ENCODE measurements around the gene PGAP3. TPM values are rescaled to one million over a fixed set of nuclear protein-coding genes. Genes with fewer than 3 reads are reported as not detected.

PGAP3 gene
- total and polyA plus RNA-seq, 8 donors = 17.2 to 46.5 (median 39.5) TPM

GRCh38 chr17:39632153-39632941 lies 55.5 kb downstream of the PGAP3 start:
- no peaks in the 10 kb centered on the region for H3K9me3 ChIP-seq
- TF ChIP-seq CTCF (IDR thresholded peaks at IDR 0.05) = no peak
- H3K4me3 ChIP-seq = no peak overlapping the region
- DNase-seq (no peak), ATAC-seq (no peak)
- peaks cover 6 to 34% of the 10 kb centered on the region in 2 donors for H3K27me3 ChIP-seq
- no peak overlapping the region for H3K27ac ChIP-seq
- intact Hi-C loops (cut with DNase I) = loop anchor here in 1 of 2 donors (10.0 kb wide), 1 partner anchor 102 kb away; the partner anchor contains the start of genes GRB7 and MIEN1
- H3K4me1 ChIP-seq = peaks cover under 1 to 54% of the 10 kb centered on the region in 2 donors
- no peaks in the 10 kb centered on the region for H3K36me3 ChIP-seq

GRCh38 chr17:39631403-39631802 lies 56.5 kb downstream of the PGAP3 start:
- peak overlapping the region in 1 of 2 donors; percentile 7 for H3K27ac ChIP-seq
- H3K4me1 ChIP-seq = peaks cover 6 to 59% of the 10 kb centered on the region in 2 donors
- intact Hi-C loops (cut with DNase I) = loop anchor here in 1 of 2 donors (10.0 kb wide), 1 partner anchor 103 kb away; the partner anchor contains the start of genes GRB7 and MIEN1
- peak in 2 of 4 donors; percentile 50 to 58 for DNase-seq
- H3K27me3 ChIP-seq = peaks cover 16 to 43% of the 10 kb centered on the region in 2 donors
- TF ChIP-seq CTCF (IDR thresholded peaks at IDR 0.05) = no peak
- no peak overlapping the region for H3K4me3 ChIP-seq
- peak; percentile 67 for ATAC-seq
- no peaks in the 10 kb centered on the region for H3K36me3 ChIP-seq
- no peaks in the 10 kb centered on the region for H3K9me3 ChIP-seq

DNA sequence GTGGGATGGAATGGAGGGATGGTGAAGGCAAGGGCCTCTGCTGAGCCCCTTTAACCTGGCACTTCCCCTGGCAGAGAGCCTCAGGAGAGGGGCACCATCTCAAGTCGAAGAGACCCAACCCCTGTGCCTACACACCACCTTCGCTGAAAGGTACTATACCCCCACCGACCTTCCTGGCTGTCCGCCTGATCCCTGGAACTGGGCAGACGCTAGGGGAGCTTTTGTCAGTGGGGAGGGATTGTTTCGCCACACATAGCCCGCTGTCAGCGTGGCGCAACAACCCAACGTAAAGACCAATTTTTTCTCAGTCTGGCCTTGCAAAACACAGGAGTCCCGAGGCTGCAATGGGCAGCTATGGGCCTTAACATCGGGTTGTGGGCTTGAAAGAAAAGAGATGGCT lies 58.0 kb downstream of the PGAP3 start:
- TF ChIP-seq CTCF (IDR thresholded peaks at IDR 0.05) = no peak
- ATAC-seq (no peak), DNase-seq (no peak)
- intact Hi-C loops (cut with DNase I) = loop anchor here in 1 of 2 donors (10.0 kb wide), 1 partner anchor 105 kb away; the partner anchor contains the start of genes GRB7 and MIEN1
- H3K36me3 ChIP-seq = no peaks in the 10 kb centered on the region
- peaks cover 6 to 45% of the 10 kb centered on the region in 2 donors for H3K4me1 ChIP-seq
- no peak overlapping the region for H3K27ac ChIP-seq
- H3K9me3 ChIP-seq = no peaks in the 10 kb centered on the region
- no peak overlapping the region for H3K4me3 ChIP-seq
- H3K27me3 ChIP-seq = peaks cover 17 to 58% of the 10 kb centered on the region in 2 donors

DNA sequence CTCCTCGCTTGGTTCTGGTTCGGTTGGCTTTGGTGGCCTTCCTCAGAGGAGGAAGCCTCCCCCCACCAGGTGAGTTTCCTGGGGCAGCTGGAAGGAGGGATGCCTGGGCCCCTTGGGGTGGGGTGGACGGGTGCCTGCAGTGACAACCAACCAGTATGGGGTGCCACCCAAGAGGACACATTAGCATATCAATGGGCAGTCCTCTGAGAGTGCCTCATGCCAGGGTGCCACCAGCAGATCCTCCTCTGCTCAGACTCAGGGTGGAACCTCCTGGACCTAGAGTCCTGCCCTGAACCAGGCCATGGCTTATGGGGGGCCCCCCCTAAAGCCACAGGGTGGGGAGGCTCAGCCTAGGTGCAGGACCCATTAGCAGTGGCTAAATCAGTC lies 58.4 kb downstream of the PGAP3 start:
- intact Hi-C loops (cut with DNase I) = no loop called here
- Histone ChIP-seq H3K4me3 (no peak overlapping the region), H3K27me3 (peaks cover 17 to 63% of the 10 kb centered on the region in 2 donors), H3K9me3 (no peaks in the 10 kb centered on the region), H3K27ac (peak overlapping the region; percentile 7 to 13), H3K4me1 (peaks cover 6 to 41% of the 10 kb centered on the region in 2 donors), H3K36me3 (no peaks in the 10 kb centered on the region)
- ATAC-seq (peak; percentile 2), DNase-seq (no peak)
- no peak for TF ChIP-seq CTCF (IDR thresholded peaks at IDR 0.05)

Data from left lung (tissue), 10 donors.